KBM-7 (cell line): ENCODE measurements around the gene NDRG2.
"Not testable (repeated sequence)": the region's sequence is repeated elsewhere in the genome, so short reads cannot be mapped to it uniquely, and the experiment has no call there.

Experiments
- DNase-seq: peaks from one replicate; pipeline ENCODE4 v3.0.0-alpha.2; 2015
- in situ Hi-C: fragments of 300-500 bp; cut with MboI; formaldehyde crosslinking; loops from 2 replicates; pipeline ENCODE4 v1.14.3; 2020; ENCODE audit warnings: low sequenced_read_pairs, low pct_unique_long_range_greater_than_20kb, mixed read lengths

Gene NDRG2

DNA sequence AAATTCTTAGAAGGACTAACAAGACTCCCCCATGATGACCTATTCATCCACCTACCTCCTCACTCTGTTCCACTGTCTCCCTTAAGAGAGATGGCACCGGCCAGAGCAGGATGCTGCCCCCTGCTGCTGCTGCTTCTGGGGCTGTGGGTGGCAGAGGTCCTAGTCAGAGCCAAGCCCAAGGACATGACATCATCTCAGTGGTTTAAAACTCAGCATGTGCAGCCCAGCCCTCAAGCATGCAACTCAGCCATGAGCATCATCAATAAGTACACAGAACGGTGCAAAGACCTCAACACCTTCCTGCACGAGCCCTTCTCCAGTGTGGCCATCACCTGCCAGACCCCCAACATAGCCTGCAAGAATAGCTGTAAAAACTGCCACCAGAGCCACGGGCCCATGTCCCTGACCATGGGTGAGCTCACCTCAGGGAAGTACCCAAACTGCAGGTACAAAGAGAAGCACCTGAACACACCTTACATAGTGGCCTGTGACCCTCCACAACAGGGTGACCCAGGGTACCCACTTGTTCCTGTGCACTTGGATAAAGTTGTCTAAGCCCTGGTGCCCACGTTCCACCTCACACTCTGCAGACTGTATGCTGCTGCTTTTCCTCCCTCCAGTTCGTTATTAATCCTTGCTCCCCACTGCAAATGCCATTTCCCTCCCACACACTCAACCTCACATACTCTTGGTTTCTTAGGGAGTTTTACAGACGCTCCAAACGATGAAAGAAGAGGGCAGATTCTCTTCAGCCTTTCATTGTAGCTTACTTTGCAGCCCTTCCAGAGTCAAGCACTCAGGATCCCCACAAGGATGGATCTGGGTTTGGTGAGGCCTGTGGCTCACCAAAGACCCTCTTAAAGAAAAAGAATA, 33.2 kb upstream of the NDRG2 start, which contains the start of gene RNASE8:
Gene RNASE8 (plus strand): TSS at position 20 of the 873 bp plus-strand sequence. CDS start 71 bp downstream, at position 91.
- in situ Hi-C loops: no loop called here
- DNase-seq: no peak

DNA sequence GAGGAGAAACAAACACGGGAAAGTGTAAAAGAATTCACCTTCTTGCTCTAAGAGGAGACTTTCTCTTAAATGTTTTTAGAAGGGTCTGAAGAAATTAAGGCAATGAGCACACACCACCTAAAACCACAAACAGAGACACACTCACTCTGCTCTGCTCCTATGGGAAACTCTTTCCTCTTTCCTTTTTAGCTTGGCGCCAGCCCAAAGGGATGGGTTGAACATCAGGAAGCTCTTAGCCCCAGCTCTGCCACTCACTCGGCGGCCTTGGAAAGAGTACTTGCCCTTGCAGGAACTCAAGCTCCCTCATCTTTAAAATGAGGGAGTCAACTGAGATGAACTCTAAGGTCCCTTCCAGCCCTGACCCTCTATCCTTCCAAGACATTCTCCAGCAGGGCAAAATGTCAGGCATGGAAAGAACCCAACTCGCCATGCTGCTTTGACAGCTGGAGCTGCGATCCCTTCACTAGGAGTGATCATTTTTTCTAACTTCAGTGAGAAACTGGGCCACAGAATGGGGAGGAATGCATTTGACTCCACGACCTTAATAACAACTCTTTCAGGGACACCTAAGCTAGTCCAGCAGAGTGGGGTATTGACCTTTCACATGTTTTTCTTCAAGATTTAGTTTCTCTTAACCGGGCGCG, 31.8 kb upstream of the NDRG2 start:
- in situ Hi-C loops: no loop called here
- DNase-seq: no peak

DNA sequence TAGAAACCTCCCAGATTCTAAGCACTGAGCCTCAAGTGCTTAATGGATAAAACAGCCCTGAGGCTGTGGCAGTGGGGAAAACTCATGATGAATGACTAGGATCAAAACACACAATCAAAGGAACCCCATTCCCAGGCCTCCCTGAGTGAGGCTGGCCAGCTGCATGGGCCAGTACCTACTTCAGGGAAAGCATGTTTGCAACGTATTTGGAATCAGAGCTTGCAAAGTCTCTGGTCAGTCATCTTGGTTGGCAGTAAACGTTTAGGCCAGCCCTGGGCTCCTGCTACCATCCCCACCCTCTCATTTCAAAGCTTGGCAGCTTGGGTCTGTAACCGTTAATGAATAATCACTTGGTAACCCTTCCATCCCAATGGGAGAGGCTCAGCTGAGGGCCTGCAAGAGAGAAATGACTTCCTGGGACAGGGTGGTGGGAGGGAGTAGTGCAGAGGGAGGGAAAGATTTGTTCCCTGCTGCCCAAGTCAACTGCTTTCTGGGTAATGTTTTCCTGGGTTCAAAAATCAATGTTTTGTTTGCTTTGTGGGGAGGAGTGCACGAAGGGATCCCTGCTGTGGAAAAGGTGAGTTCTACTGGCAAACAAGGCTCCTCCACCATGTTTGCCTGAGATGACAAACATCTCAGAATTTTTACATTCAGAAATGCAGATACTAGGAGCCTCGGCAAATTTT, 30.7 kb upstream of the NDRG2 start:
- in situ Hi-C loops: no loop called here
- no peak for DNase-seq

DNA sequence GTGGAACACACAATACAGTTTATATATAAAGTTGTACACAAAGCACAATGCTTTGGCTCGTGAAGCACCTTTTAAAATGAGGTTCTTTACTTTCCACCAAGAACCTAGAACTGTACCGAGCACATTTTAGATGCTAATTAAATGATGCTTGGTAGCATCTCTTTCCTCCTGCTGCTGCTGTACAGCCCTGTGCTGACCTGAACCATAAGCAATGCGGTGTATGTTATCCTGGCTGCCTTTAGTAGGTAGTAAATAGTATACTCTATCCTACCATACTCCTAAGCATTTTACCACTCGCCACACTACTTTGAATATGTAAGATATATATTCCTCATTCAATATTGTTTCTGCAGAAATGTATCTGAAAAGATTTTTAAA, 29.9 kb upstream of the NDRG2 start:
- in situ Hi-C loops: no loop called here
- DNase-seq: no peak

DNA sequence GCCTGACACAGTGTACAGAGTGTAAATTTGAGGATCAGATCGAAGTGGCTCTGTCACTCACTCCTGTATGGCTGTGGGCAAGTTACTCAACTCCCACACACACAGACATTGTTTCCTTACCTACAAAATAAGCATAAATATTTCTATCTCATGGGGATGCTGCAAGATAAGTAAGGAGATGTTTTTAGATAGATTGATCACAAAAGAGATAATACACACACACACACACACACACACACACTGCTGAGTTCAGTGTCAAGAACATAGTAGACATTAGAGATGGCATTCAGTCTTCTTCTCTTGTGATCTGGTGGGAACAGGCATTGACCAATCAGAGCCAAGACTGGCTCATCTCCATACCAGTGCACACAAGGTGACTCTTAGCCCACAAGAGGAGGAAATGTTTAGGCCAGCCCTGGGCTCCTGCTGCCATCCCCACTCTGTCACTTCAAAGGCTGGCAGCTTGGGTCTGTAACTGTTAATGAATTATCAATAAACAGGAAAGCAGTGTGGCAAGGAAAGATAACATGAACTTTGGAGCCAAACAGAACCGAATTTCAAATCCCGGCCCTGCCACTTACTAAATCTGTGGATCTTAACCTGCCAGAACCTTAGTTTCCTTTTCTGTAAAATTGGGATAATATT, 29.4 kb upstream of the NDRG2 start:
- no peak for DNase-seq
- in situ Hi-C loops: no loop called here

DNA sequence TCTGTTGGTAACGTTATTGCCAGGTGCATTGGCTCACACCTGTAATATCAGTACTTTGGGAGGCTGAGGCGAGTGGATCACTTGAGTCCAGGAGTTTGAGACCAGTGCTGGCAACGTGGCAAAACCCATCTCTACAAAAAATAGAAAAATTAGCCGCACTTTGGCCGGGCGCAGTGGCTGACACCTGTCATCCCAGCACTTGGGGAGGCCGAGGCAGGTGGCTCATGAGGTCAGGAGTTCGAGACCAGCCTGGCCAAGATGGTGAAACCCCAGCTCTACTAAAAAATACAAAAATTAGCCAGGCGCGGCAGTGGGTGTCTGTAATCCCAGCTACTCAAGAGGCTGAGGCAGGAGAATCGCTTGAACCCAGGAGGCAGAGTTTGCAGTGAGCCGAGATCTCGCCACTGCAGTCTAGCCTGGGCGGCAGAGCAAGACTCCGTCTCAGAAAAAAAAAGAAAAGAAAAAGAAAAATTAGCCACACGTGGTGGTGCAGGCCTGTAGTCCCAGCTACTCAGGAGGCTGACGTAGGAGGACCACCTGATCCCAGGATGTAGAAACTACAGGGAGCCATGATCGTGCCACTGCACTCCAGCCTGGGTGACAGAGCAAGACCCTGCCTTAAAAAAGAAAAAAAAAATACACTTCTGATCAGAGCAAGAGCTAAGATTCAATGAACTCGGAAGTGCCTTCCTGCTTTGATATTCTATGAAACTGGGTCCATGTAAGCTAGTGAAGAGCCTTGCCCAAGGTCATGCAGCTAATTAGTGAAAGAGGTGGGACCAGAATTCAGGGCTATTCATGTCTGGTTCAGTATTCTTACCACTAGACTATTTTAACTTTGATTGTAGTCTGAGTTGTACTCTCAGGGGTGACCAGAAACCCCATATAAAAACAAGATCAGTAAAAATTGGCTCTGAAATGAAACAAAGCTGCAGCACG, 28.6 kb upstream of the NDRG2 start:
- DNase-seq: no peak

DNA sequence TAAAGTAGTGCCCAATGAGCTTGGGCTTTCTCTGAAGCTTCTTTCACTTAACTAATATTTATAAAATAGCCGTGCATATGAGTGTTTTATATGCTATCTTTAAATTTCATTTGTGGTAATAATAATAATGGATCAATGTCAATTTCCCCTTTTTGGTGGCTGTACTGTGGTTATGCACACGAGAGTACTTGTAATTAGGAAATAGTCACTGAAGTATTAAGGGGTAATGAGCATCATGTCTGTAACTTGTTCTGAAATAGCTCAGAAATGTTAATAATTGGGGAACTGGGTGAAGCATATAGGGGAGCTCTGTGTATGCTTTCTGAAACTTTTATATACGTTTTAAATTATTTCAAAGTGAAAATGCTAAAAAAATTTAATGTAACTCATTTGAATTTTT, 25.7 kb upstream of the NDRG2 start:
- DNase-seq: no peak
- in situ Hi-C loops: no loop called here

More for the DNA sequence above, 28.6 kb upstream of the NDRG2 start:
- in situ Hi-C loops: no loop called here

DNA sequence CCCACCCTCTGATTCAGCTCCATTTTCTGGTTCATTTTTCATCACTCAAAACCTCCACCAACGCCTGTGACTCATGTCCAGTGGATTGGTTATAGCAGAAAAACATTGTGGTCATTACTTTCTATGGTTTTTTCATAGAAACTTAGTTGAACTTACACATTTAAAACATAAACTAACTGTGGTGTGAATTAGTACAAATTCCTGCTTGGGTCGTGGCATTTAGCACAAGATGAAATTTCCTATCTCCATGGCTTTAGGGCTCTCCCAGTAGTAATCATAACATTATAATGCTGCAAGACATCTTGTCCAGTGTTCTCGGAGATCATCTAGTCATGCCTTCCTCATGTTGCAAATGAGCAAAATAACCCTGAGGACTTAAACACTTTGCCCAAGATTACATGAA, 24.4 kb upstream of the NDRG2 start:
- in situ Hi-C loops: no loop called here
- no peak for DNase-seq

DNA sequence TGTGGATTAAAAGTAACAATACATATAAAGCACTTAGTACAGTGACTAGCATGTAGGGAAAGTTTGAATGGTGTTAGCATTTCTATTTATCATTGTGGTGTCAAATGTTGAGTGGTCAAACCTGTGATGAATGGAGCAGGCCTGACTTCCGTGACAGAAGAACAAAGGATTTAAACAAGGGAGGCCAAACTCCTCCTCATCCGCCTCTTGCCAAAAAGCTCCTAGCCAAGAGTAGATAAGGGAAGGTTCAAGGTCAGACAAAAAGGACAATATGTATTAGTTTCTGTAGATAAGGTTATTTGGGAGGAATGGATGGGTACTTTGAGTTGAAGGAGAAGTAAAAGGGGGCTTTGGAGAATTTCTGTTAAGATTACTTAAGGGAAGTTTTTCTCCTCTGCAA, 23.8 kb upstream of the NDRG2 start:
- in situ Hi-C loops: no loop called here

DNA sequence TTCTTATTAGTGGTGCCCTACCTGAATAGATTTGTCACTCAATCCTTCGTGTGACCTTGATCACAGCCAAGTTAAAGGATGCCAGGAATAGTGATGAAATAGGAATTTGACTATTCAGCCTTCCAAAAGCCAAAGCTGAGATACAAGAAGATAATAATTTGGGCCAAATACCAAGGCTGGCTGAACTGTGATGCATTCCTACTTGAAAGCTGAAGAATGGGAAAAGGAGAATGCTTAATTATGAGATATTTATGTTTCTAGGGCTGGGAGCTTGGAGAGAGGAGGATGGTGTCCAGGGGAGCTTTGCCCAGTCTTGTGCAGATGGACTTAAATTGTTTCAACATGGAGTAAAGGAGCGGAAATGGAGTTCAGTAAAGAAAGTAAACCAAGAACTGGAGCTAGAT, 22.5 kb upstream of the NDRG2 start:
- DNase-seq: no peak
- in situ Hi-C loops: no loop called here

More for the DNA sequence above, 23.8 kb upstream of the NDRG2 start:
- DNase-seq: no peak

DNA sequence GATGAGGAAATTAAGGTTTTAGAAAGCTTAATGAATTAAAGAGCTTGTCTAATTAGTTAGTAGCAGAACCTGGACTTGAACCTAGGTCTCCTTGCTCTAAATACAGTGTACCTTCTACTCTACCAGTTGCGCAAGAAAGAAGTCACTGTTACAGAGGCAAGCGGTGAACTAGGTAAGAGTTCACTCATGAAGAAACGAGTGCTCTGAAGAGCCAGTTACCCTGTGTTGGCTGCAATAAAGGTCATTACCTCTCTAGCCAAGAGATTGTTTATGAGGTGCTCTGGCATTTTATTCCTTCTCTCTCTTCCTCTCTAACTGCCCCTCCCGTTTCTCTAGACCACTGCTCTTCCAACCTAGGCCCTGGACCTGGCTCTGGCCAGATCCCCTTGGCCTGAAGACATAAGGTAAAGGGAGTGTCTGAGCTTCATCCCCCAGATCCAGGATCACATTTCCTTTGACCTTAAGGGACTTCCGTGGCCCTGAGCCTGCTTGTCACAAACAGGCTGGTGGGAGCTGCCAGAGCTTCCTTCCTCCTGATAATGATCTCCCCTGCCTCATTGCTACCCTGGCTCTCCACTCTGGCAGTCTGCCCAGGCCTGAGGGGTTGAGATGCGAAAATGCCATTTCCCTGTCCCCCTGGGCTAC, 19.2 kb upstream of the NDRG2 start:
- peak; percentile 88 for DNase-seq
- in situ Hi-C loops: no loop called here

DNA sequence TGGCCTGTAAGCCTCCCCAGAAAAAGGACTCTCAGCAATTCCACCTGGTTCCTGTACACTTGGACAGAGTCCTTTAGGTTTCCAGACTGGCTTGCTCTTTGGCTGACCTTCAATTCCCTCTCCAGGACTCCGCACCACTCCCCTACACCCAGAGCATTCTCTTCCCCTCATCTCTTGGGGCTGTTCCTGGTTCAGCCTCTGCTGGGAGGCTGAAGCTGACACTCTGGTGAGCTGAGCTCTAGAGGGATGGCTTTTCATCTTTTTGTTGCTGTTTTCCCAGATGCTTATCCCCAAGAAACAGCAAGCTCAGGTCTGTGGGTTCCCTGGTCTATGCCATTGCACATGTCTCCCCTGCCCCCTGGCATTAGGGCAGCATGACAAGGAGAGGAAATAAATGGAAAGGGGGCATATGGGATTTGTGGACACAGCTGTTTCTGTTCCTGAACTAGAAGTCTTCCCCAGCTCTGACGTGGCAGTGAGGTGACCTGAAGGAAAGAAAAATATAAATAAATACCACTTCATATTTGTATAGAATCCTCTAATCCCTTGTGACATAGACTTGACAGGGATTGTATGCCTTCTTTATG, 18.6 kb upstream of the NDRG2 start:
- no peak for DNase-seq
- in situ Hi-C loops: no loop called here

DNA sequence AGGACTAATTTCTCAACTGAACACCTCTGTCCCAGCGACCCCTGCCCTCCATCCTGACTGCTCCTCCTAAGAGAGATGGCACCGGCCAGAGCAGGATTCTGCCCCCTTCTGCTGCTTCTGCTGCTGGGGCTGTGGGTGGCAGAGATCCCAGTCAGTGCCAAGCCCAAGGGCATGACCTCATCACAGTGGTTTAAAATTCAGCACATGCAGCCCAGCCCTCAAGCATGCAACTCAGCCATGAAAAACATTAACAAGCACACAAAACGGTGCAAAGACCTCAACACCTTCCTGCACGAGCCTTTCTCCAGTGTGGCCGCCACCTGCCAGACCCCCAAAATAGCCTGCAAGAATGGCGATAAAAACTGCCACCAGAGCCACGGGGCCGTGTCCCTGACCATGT, 18.1 kb upstream of the NDRG2 start:
- in situ Hi-C loops: no loop called here
- DNase-seq: no peak

DNA sequence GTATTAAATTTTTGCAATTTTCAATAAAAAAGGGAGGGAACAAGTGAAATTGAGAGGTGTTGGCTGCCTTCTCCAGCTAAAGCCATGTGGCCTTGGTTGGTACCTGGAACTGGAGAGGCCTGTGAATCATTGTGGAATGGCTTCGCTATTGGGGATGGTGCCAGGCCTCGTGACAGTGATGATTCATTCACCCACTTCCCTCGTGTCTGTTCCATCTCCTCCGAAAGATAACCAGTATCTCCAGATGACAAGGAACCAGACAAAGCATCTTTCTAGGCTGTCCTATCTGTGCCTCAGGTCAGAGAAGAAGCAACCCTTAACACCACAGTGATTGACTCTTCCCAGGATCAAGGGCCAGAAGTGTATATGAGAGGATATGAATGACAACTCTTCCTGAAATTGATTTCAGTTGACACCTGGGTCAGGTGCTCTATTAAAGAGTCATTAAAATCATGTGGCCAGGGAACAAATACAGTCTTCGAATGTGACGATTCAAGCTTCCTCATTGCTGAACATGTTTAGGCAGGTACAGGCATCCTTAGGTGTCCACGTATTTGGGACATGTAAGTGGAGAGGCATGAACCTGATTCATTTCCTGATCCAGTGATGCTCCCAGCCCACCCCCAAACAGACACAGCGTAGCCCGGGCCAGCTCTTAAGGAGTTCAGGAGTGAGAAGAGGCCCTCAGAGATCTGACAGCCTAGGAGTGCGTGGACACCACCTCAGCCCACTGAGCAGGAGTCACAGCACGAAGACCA, 17.0 kb upstream of the NDRG2 start, which contains the start of gene RNASE7:
Gene RNASE7 (plus strand): TSS at position 687 of the 758 bp plus-strand sequence. CDS start 631 bp downstream, outside the sequence.
- in situ Hi-C loops: no loop called here
- DNase-seq: no peak

DNA sequence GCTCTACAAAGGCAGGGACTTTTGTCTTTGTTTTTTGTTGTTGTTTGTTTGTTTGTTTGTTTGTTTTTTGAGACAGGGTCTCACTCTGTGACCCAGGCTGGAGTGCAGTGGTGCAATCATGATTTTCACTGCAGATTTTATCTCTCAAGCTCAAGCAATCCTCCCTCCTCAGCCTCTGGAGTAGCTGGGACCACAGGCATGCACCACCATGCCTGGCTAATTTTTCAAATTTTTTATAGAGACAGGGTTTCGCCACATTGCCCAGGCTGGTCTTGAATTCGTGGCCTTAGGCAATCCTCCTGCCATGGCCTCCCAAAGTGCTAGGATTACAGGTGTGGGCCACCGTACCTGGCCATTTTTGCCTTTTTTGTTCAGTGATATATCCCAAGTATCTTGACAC, 16.1 kb upstream of the NDRG2 start:
- in situ Hi-C loops, DNase-seq: not testable (repeated sequence)

DNA sequence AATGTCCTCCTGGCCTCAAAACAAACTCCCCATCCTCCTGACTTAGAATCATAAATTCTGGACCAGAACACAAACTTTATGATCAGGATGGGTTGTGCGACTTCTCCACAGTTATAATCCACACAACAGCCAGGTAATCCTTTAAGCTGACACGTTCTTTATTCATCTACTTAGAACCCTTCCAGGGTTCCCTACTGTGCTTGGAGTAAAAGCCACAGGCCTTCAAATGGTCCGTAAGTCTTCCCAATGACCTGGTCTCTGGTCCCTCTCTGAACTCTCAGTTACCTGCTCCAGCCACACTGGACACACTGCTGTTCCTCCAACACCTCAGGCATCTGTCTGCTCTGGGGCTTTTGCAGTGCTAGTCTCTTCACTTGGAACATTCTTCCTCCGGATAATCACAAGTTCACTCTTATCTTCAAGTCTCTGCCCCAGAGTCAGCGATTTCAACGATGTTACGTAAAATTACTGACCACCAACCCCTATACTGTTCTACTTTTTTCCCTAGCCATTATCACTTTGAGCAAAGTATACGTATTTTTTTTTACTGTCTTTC, 15.6 kb upstream of the NDRG2 start:
- DNase-seq: no peak

More for the DNA sequence above, 15.6 kb upstream of the NDRG2 start:
- in situ Hi-C loops: no loop called here
